Activated CD8-positive, alpha-beta T cell treated with anti-CD3 and anti-CD28 coated beads, Interleukin-2, amount 10 ng/mL, durations not matched to agents 7 days and 5 days (primary cell): Measurements from ENCODE around the gene GPRASP1. TPM values are rescaled to one million over a fixed set of nuclear protein-coding genes. Genes with fewer than 3 reads are reported as not detected.

Experiments
- total RNA-seq, 2 experiments: library from RNA; stranded (reverse); gene quantifications; one replicate each; pipeline ENCODE4 v1.2.3, GENCODE V29; 2021

The GPRASP1 gene
- total RNA-seq, 2 experiments from 2014 or later, result 1.1 to 1.3 TPM

Other genes starting within 250 kb of the GPRASP1 start
- not detected for gene NXF2B, start 211.5 kb upstream of the GPRASP1 start, total RNA-seq
- not detected for gene TCP11X2, start 179.7 kb upstream of the GPRASP1 start, total RNA-seq
- gene TMSB15A, start 134.7 kb upstream of the GPRASP1 start, total RNA-seq, result under 1 TPM in 1 of 2 experiments, not detected in 1; 0.50 TPM
- gene ARMCX5, start 52.0 kb upstream of the GPRASP1 start, total RNA-seq, result 1 to 10 TPM; 4.2 to 5.8 TPM
- gene GPRASP2, start 61.0 kb downstream of the GPRASP1 start, total RNA-seq, result under 1 TPM; 0.13 to 0.16 TPM
- gene GPRASP3, start 69.3 kb downstream of the GPRASP1 start, total RNA-seq, result 1 to 10 TPM; 2.2 TPM